Karpas-422 (cell line): Measurements from ENCODE around the gene COLEC12. TPM values are rescaled to one million over a fixed set of nuclear protein-coding genes. Genes with fewer than 3 reads are reported as not detected.

Experiments used
- DNase-seq: peaks from one replicate; pipeline ENCODE4 v3.0.0-alpha.2; 2015
- H2AFZ ChIP-seq: fragments of 200-600 bp; sonication (generic); 2 replicates; pipeline ENCODE4 v1.6.1; 2014; ENCODE audit warnings: antibody characterized with exemption, low read length, mixed read lengths
- H3K27ac ChIP-seq: fragments of 200-600 bp; sonication (generic); 2 replicates; pipeline ENCODE4 v1.5.1; 2014; ENCODE audit warnings: mild to moderate bottlenecking, low read length, moderate library complexity
- H3K27me3 ChIP-seq: fragments of 200-600 bp; sonication (generic); 2 replicates; pipeline ENCODE4 v1.6.1; 2014; ENCODE audit warnings: low read length, mixed read lengths
- H3K36me3 ChIP-seq: fragments of 200-600 bp; sonication (generic); 2 replicates; pipeline ENCODE4 v1.6.1; 2014; ENCODE audit warnings: low read length, mixed read lengths; ENCODE audit not compliant: insufficient read depth
- H3K4me1 ChIP-seq: fragments of 200-600 bp; sonication (generic); 2 replicates; pipeline ENCODE4 v1.6.1; 2014; ENCODE audit warnings: mild to moderate bottlenecking, low read length, mixed read lengths
- H3K4me2 ChIP-seq: fragments of 200-600 bp; sonication (generic); 2 replicates; pipeline ENCODE4 v1.6.1; 2014; ENCODE audit warnings: low read length, low read depth, mild to moderate bottlenecking; ENCODE audit not compliant: poor library complexity, severe bottlenecking
- H3K4me3 ChIP-seq: fragments of 200-600 bp; sonication (generic); 2 replicates; pipeline ENCODE4 v1.5.1; 2014; ENCODE audit warnings: mild to moderate bottlenecking, antibody characterized with exemption, low read length, mixed read lengths
- H3K79me2 ChIP-seq: fragments of 200-600 bp; sonication (generic); 2 replicates; pipeline ENCODE4 v1.6.1; 2014; ENCODE audit warnings: mild to moderate bottlenecking, low read length, mixed read lengths
- H3K9ac ChIP-seq: fragments of 200-600 bp; sonication (generic); 2 replicates; pipeline ENCODE4 v1.6.0; 2014; ENCODE audit warnings: low read length
- H3K9me2 ChIP-seq: fragments of 200-600 bp; sonication (generic), shearing (Covaris generic); replicated peaks from 2 replicates; pipeline ENCODE4 v1.6.0; 2014; ENCODE audit warnings: mild to moderate bottlenecking, low read length, moderate library complexity; ENCODE audit not compliant: insufficient read depth
- H3K9me3 ChIP-seq: fragments of 300-700, 200-600 bp; sonication (generic); 2 replicates; pipeline ENCODE4 v1.6.1; 2014; ENCODE audit warnings: low read length, mixed read lengths
- H4K20me1 ChIP-seq: fragments of 200-600 bp; sonication (generic); 2 replicates; pipeline ENCODE4 v1.6.1; 2014; ENCODE audit warnings: mild to moderate bottlenecking, antibody characterized with exemption, low read length, low read depth; ENCODE audit not compliant: insufficient read depth
- total RNA-seq: library from RNA; depleted of rRNA; stranded (reverse); fragments of >200 nt; shearing (Covaris generic); gene quantifications from 2 replicates; pipeline ENCODE4 v1.2.3, GENCODE V29; 2014; ENCODE audit warnings: low replicate concordance

COLEC12 gene
- total RNA-seq, 1 experiment from 2014 or later: not detected

DNA sequence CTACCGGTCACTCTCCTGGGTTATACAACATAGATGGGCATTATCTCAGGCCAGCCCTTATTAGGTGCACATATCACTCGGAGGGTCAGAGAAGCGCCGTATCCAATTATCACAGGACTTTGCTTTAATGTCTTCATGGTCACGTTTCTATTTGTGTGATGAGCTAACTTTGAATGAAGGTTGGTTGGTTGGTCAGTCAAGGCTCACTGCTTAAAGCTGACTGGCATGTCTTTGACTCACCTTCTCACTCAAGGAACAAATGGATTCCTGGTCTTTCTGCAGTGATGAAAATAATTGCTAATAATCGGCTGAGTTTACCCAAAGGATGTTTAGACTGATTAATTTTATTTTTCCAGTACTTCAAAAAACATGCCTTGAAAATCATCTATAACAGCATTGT, 39.7 kb downstream of the COLEC12 start:
- Histone ChIP-seq H3K9me2 (no peaks in the 10 kb centered on the region), H3K4me1 (no peaks in the 10 kb centered on the region), H3K27me3 (no peaks in the 10 kb centered on the region), H2AFZ (no peak overlapping the region), H3K79me2 (no peaks in the 10 kb centered on the region), H4K20me1 (no peaks in the 10 kb centered on the region), H3K9me3 (no peaks in the 10 kb centered on the region), H3K36me3 (no peaks in the 10 kb centered on the region), H3K4me3 (no peak overlapping the region), H3K4me2 (no peak overlapping the region), H3K27ac (no peak overlapping the region), H3K9ac (no peak overlapping the region)
- no peak for DNase-seq

DNA sequence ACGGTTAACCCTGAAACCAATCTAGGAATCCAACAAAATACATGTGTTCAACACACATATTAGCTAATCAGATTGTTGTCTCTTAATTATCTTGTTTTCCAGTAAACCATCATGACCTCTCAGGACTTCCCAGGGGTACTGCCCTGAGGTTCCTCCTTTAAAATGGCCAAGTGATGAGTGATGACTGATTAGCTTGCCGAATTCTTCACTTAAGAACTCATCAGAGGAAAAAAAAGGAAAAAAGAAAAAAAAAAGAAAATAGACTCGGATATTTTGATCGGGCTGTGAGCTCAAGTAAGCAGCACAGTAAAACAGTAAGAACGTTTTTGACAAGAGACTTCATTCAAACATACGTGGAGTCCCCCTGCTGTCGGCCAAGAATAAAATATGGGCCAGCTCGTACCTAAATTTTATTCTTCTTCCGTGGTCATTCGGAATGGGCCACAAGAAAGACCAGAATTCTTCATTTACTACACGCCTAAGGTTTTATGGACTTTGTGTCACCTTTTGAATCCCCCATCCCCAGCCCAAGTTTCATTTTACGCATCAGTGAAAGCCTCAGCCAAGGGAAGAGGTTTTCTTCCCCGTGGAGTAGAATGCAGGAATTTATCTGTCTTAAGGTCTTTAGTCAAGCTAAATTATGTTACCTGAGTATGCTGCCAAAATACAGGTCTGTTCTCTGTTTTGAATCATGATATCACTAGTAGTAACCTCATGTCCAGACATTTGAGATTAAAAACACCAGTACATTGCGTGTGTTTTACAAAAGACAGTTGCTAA, 40.5 kb downstream of the COLEC12 start:
- no peak overlapping the region for H3K27ac ChIP-seq
- no peaks in the 10 kb centered on the region for H3K9me2 ChIP-seq
- no peaks in the 10 kb centered on the region for H3K4me1 ChIP-seq
- H3K36me3 ChIP-seq: no peaks in the 10 kb centered on the region
- no peak for DNase-seq
- no peak overlapping the region for H3K4me3 ChIP-seq
- H4K20me1 ChIP-seq: no peaks in the 10 kb centered on the region
- H3K79me2 ChIP-seq: no peaks in the 10 kb centered on the region
- H3K9me3 ChIP-seq: no peaks in the 10 kb centered on the region
- no peaks in the 10 kb centered on the region for H3K27me3 ChIP-seq
- no peak overlapping the region for H3K4me2 ChIP-seq
- H2AFZ ChIP-seq: no peak overlapping the region
- H3K9ac ChIP-seq: no peak overlapping the region

- H3K79me2 ChIP-seq: no peaks in the 10 kb centered on the region
- H4K20me1 ChIP-seq: no peaks in the 10 kb centered on the region
- no peaks in the 10 kb centered on the region for H3K27me3 ChIP-seq
- no peak overlapping the region for H3K27ac ChIP-seq
- no peak for DNase-seq
- no peak overlapping the region for H3K9ac ChIP-seq
- H3K9me3 ChIP-seq: no peaks in the 10 kb centered on the region
- H3K9me2 ChIP-seq: no peaks in the 10 kb centered on the region
- no peak overlapping the region for H3K4me3 ChIP-seq
- no peak overlapping the region for H3K4me2 ChIP-seq
- no peaks in the 10 kb centered on the region for H3K4me1 ChIP-seq
- no peak overlapping the region for H2AFZ ChIP-seq
- no peaks in the 10 kb centered on the region for H3K36me3 ChIP-seq
These were observed 42.7 kb downstream of the COLEC12 start for GRCh38 chr18:457521-458412.

GRCh38 chr18:457140-457519, 43.4 kb downstream of the COLEC12 start:
- no peak for DNase-seq
- H3K9me2 ChIP-seq: no peaks in the 10 kb centered on the region
- H4K20me1 ChIP-seq: no peaks in the 10 kb centered on the region
- no peaks in the 10 kb centered on the region for H3K79me2 ChIP-seq
- H2AFZ ChIP-seq: no peak overlapping the region
- no peaks in the 10 kb centered on the region for H3K36me3 ChIP-seq
- H3K9ac ChIP-seq: no peak overlapping the region
- no peaks in the 10 kb centered on the region for H3K27me3 ChIP-seq
- no peak overlapping the region for H3K27ac ChIP-seq
- no peak overlapping the region for H3K4me3 ChIP-seq
- no peak overlapping the region for H3K4me2 ChIP-seq
- no peaks in the 10 kb centered on the region for H3K9me3 ChIP-seq
- H3K4me1 ChIP-seq: no peaks in the 10 kb centered on the region

DNA sequence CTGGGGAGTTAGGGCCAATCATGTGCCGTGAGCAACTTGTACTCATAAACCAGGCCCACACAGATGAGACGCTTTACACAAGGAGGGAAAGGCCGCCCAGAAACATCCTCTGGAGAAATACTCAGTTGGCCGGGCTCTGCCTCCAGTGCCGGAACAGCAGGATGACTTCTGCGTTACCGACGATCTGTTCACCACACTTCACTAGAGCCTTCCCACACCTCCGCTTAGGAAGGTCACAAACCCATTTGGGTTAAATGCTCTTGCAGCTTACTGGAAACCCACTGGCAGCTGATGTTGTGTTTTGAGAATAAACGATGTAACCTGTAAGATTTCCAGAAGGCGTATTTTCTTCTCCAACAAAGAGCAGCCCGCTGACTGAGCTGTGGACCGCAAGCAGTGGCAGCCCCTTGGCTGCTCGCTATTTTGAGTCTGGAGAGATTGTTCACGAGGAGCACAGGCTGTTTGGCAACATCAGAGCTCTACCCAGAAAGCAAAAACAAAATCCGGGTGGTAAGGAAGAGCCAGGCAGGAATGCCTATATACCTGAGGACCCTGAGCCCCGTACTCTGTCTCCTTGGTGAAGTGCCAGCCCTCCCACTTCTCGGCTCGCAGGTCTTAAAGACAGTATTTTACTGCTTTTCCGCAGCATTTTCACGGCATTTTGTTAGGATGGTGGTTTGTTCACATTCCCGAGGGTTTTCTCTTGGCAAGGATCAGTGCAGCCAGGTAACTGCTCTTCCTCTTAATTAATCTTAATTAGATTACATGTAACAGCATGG, 44.0 kb downstream of the COLEC12 start:
- Histone ChIP-seq H3K4me1 (no peaks in the 10 kb centered on the region), H3K27me3 (no peaks in the 10 kb centered on the region), H3K9me2 (no peaks in the 10 kb centered on the region), H3K4me2 (no peak overlapping the region), H3K27ac (no peak overlapping the region), H3K4me3 (no peak overlapping the region), H2AFZ (no peak overlapping the region), H3K9ac (no peak overlapping the region), H4K20me1 (no peaks in the 10 kb centered on the region), H3K79me2 (no peaks in the 10 kb centered on the region), H3K36me3 (no peaks in the 10 kb centered on the region), H3K9me3 (no peaks in the 10 kb centered on the region)
- DNase-seq: no peak

GRCh38 chr18:453400-453799, 47.1 kb downstream of the COLEC12 start:
- H3K9me3 ChIP-seq: no peaks in the 10 kb centered on the region
- no peaks in the 10 kb centered on the region for H3K4me1 ChIP-seq
- H3K9ac ChIP-seq: no peak overlapping the region
- no peak overlapping the region for H3K4me3 ChIP-seq
- DNase-seq: no peak
- H3K9me2 ChIP-seq: no peaks in the 10 kb centered on the region
- H3K27me3 ChIP-seq: no peaks in the 10 kb centered on the region
- no peaks in the 10 kb centered on the region for H4K20me1 ChIP-seq
- no peaks in the 10 kb centered on the region for H3K36me3 ChIP-seq
- no peak overlapping the region for H3K27ac ChIP-seq
- H3K79me2 ChIP-seq: no peaks in the 10 kb centered on the region
- no peak overlapping the region for H3K4me2 ChIP-seq
- no peak overlapping the region for H2AFZ ChIP-seq

- DNase-seq: no peak
- Histone ChIP-seq H3K4me2 (no peak overlapping the region), H3K9me2 (no peaks in the 10 kb centered on the region)
These were observed 47.7 kb downstream of the COLEC12 start for GRCh38 chr18:452816-453215.

GRCh38 chr18:449374-449773, 51.1 kb downstream of the COLEC12 start:
- H3K9me3 ChIP-seq: no peaks in the 10 kb centered on the region
- no peak for DNase-seq
- no peaks in the 10 kb centered on the region for H4K20me1 ChIP-seq
- H3K36me3 ChIP-seq: no peaks in the 10 kb centered on the region
- no peaks in the 10 kb centered on the region for H3K4me1 ChIP-seq
- no peaks in the 10 kb centered on the region for H3K9me2 ChIP-seq
- H3K27ac ChIP-seq: no peak overlapping the region
- H3K27me3 ChIP-seq: no peaks in the 10 kb centered on the region
- no peaks in the 10 kb centered on the region for H3K79me2 ChIP-seq
- no peak overlapping the region for H3K4me2 ChIP-seq
- H3K9ac ChIP-seq: no peak overlapping the region
- no peak overlapping the region for H2AFZ ChIP-seq
- no peak overlapping the region for H3K4me3 ChIP-seq

More at GRCh38 chr18:452816-453215, 47.7 kb downstream of the COLEC12 start:
- no peaks in the 10 kb centered on the region for H3K27me3 ChIP-seq
- H3K9ac ChIP-seq: no peak overlapping the region
- H3K4me3 ChIP-seq: no peak overlapping the region
- H3K9me3 ChIP-seq: no peaks in the 10 kb centered on the region
- H3K79me2 ChIP-seq: no peaks in the 10 kb centered on the region
- H3K36me3 ChIP-seq: no peaks in the 10 kb centered on the region
- H2AFZ ChIP-seq: no peak overlapping the region
- no peak overlapping the region for H3K27ac ChIP-seq
- H3K4me1 ChIP-seq: no peaks in the 10 kb centered on the region
- no peaks in the 10 kb centered on the region for H4K20me1 ChIP-seq
